Panc1 (cell line): ENCODE results near the gene ACD. TPM values are rescaled to one million over a fixed set of nuclear protein-coding genes. Genes with fewer than 3 reads are reported as not detected.

Experiments used
- ATAC-seq: fragments of 200-7000 bp; cut with Tn5 transposase; 2 replicates; pipeline ENCODE4 v1.9.1; 2020; ENCODE audit warnings: mild to moderate bottlenecking, moderate library complexity
- BruUV-seq: library from RNA; stranded (reverse); fragments of 400-500 nt; replicated peaks from 2 replicates; lab custom pipeline; 2021; lab: Mats Ljungman, UMichigan
- CTCF ChIA-PET: fragments of 300-600 bp; sonication (Branson Sonifier 250); formaldehyde crosslinking; loops from one replicate; lab custom pipeline; 2022; ENCODE audit warnings: antibody characterized with exemption; lab: Charles Lee
- POLR2A ChIA-PET: fragments of 300-600 bp; sonication (Branson Sonifier 250); formaldehyde crosslinking; loops from one replicate; lab custom pipeline; 2022; ENCODE audit warnings: antibody characterized with exemption; lab: Charles Lee
- DNase-seq: peaks from one replicate; pipeline ENCODE4 v3.0.0-alpha.2; 2010; ENCODE audit warnings: low read depth, low spot score
- H3K27ac ChIP-seq: 2 replicates; pipeline ENCODE4 v1.5.1; 2011; ENCODE audit warnings: mild to moderate bottlenecking, low read length, inconsistent platforms
- H3K27me3 ChIP-seq: fragments of 200-500 bp; sonication (Bioruptor generic); 2 replicates; pipeline ENCODE4 v1.6.0; 2014; ENCODE audit warnings: low read length, inconsistent platforms; ENCODE audit not compliant: control insufficient read depth, insufficient read depth
- H3K36me3 ChIP-seq: fragments of 200-500 bp; sonication (Bioruptor generic); 2 replicates; pipeline ENCODE4 v1.5.1; 2014; ENCODE audit warnings: inconsistent platforms, mild to moderate bottlenecking, low read length, moderate library complexity; ENCODE audit not compliant: control insufficient read depth, insufficient read depth
- H3K4me1 ChIP-seq: 2 replicates; pipeline ENCODE4 v1.5.1; 2011; ENCODE audit warnings: inconsistent platforms, mild to moderate bottlenecking, low read length, moderate library complexity; ENCODE audit not compliant: control insufficient read depth, insufficient read depth
- H3K4me3 ChIP-seq, 2 experiments: 2 replicates each; pipeline ENCODE4 v1.5.1; 2011 to 2012; ENCODE audit warnings: low read depth in 2 of 2, low read length in 2 of 2, mild to moderate bottlenecking in 2 of 2, inconsistent platforms in 1 of 2, moderate library complexity in 1 of 2
- H3K9me3 ChIP-seq: fragments of 200-500 bp; sonication (Bioruptor generic); 2 replicates; pipeline ENCODE4 v1.5.1; 2014; ENCODE audit warnings: low read depth, mild to moderate bottlenecking, inconsistent platforms, low read length, moderate library complexity; ENCODE audit not compliant: control insufficient read depth, insufficient read depth
- CTCF ChIP-seq: fragments of 450-650 bp; IDR thresholded peaks from 2 replicates; pipeline ENCODE4 v1.5.1; 2017; ENCODE audit warnings: mild to moderate bottlenecking
- POLR2AphosphoS5 ChIP-seq: IDR thresholded peaks from 2 replicates; pipeline ENCODE4 v1.6.1; 2012; ENCODE audit warnings: mild to moderate bottlenecking, low read depth, low read length, moderate library complexity
- SIN3A ChIP-seq: IDR thresholded peaks from 2 replicates; pipeline ENCODE4 v1.6.1; 2012; ENCODE audit warnings: low read depth, mild to moderate bottlenecking, low read length, moderate library complexity, borderline replicate concordance; ENCODE audit not compliant: insufficient read depth
- TCF7L2 ChIP-seq: IDR thresholded peaks from 2 replicates; pipeline ENCODE4 v1.6.1; 2011; ENCODE audit warnings: mild to moderate bottlenecking, low read depth, low read length, inconsistent platforms
- in situ Hi-C: cut with HindIII; loops from 2 replicates; pipeline ENCODE4 v1.10.0; 2016; ENCODE audit warnings: low sequenced_read_pairs, low pct_unique_long_range_greater_than_20kb
- intact Hi-C: fragments of 100-400 bp; cut with micrococcal nuclease; formaldehyde crosslinking; loops from one replicate; pipeline ENCODE4 v1.10.0; 2022; ENCODE audit not compliant: unreplicated experiment
- total RNA-seq: library from RNA; stranded (reverse); gene quantifications from one replicate; pipeline ENCODE4 v1.2.1, GENCODE V29; 2021; ENCODE audit not compliant: unreplicated experiment
- TF ChIP-seq, protein P1 (sequence below), 2 experiments: IDR thresholded peaks; 2 replicates each; pipeline ENCODE4 v1.6.1; 2011 to 2012; ENCODE audit warnings: low read depth in 2 of 2, control low read depth in 1 of 2, low read length in 1 of 2, mild to moderate bottlenecking in 1 of 2, moderate library complexity in 1 of 2; ENCODE audit not compliant: insufficient read depth in 1 of 2

ACD gene
- total RNA-seq, 1 experiment from 2014 or later: 34.9 TPM

GRCh38 chr16:67667817-67668494 is 7.9 kb upstream of the ACD start:
- no peaks in the 10 kb centered on the region for H3K9me3 ChIP-seq
- ChIA-PET CTCF (interaction anchor here (0.7 to 1.2 kb wide), 3 partner anchors 12 to 147 kb away, joined by 3 to 6 read pairs (median 4); no protein-coding TSS in a partner anchor), POLR2A (no interaction called here)
- peak; percentile 60 for DNase-seq
- no TSS peak for BruUV-seq
- intact Hi-C loops: no loop called here
- H3K27me3 ChIP-seq: no peaks in the 10 kb centered on the region
- in situ Hi-C loops: no loop called here
- no peaks in the 10 kb centered on the region for H3K36me3 ChIP-seq
- peak; percentile 86 for ATAC-seq
- no peak overlapping the region for H3K27ac ChIP-seq
- TF ChIP-seq SIN3A (no peak), CTCF (peak; percentile 81), POLR2AphosphoS5 (no peak; the same call in 1 of the 2 replicates), TCF7L2 (no peak)
- TF ChIP-seq, protein P1, sequence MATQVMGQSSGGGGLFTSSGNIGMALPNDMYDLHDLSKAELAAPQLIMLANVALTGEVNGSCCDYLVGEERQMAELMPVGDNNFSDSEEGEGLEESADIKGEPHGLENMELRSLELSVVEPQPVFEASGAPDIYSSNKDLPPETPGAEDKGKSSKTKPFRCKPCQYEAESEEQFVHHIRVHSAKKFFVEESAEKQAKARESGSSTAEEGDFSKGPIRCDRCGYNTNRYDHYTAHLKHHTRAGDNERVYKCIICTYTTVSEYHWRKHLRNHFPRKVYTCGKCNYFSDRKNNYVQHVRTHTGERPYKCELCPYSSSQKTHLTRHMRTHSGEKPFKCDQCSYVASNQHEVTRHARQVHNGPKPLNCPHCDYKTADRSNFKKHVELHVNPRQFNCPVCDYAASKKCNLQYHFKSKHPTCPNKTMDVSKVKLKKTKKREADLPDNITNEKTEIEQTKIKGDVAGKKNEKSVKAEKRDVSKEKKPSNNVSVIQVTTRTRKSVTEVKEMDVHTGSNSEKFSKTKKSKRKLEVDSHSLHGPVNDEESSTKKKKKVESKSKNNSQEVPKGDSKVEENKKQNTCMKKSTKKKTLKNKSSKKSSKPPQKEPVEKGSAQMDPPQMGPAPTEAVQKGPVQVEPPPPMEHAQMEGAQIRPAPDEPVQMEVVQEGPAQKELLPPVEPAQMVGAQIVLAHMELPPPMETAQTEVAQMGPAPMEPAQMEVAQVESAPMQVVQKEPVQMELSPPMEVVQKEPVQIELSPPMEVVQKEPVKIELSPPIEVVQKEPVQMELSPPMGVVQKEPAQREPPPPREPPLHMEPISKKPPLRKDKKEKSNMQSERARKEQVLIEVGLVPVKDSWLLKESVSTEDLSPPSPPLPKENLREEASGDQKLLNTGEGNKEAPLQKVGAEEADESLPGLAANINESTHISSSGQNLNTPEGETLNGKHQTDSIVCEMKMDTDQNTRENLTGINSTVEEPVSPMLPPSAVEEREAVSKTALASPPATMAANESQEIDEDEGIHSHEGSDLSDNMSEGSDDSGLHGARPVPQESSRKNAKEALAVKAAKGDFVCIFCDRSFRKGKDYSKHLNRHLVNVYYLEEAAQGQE (IDR thresholded peaks at IDR 0.05; ENCODE audit: insufficient read depth in 1 of 2, low read depth in 2 of 2, low read length in 1 of 2): no peak
- no peak overlapping the region for H3K4me3 ChIP-seq
- peaks cover 14% of the 10 kb centered on the region for H3K4me1 ChIP-seq

DNA sequence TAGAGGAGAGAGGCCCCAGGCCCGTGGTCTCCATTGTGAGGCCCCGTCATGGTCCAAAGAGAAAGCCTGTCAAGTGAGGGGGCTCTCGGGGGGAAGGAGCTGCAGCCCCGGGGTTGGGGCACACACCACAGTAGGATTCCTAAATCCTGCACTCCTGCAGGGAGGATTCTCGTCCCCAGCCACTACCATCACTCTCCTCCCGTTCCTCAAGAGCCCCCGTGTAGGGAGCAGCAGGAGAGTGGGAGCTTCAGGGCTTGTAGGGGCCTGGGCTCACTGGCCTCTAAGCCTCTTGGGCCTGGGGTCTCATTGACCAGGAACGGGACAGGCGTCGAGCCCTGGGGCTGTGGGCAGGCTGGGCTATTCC is 7.4 kb upstream of the ACD start:
- BruUV-seq: no TSS peak
- in situ Hi-C loops (no loop called here), intact Hi-C loops (no loop called here)
- H3K9me3 ChIP-seq: no peaks in the 10 kb centered on the region
- POLR2A ChIA-PET: no interaction called here
- no peak overlapping the region; a peak in 1 of 4 replicates for H3K4me3 ChIP-seq
- H3K4me1 ChIP-seq: peaks cover 14% of the 10 kb centered on the region
- no peaks in the 10 kb centered on the region for H3K36me3 ChIP-seq
- DNase-seq (no peak), ATAC-seq (peak; percentile 4; the same call in 1 of the 2 replicates)
- no peaks in the 10 kb centered on the region for H3K27me3 ChIP-seq
- TF ChIP-seq SIN3A (no peak), CTCF (no peak), TCF7L2 (no peak), POLR2AphosphoS5 (no peak)
- TF ChIP-seq, protein P1 (IDR thresholded peaks at IDR 0.05; ENCODE audit: insufficient read depth in 1 of 2, low read depth in 2 of 2, low read length in 1 of 2): no peak
- CTCF ChIA-PET: interaction anchor here (0.7 to 1.2 kb wide), 3 partner anchors 12 to 146 kb away, joined by 3 to 6 read pairs (median 4); no protein-coding TSS in a partner anchor
- 0 out of 2 replicates have a peak overlapping the region, but pooled peaks have one; percentile 75 for H3K27ac ChIP-seq
